ENCODE measurements around the gene KCNG2.

The KCNG2 gene

DNA sequence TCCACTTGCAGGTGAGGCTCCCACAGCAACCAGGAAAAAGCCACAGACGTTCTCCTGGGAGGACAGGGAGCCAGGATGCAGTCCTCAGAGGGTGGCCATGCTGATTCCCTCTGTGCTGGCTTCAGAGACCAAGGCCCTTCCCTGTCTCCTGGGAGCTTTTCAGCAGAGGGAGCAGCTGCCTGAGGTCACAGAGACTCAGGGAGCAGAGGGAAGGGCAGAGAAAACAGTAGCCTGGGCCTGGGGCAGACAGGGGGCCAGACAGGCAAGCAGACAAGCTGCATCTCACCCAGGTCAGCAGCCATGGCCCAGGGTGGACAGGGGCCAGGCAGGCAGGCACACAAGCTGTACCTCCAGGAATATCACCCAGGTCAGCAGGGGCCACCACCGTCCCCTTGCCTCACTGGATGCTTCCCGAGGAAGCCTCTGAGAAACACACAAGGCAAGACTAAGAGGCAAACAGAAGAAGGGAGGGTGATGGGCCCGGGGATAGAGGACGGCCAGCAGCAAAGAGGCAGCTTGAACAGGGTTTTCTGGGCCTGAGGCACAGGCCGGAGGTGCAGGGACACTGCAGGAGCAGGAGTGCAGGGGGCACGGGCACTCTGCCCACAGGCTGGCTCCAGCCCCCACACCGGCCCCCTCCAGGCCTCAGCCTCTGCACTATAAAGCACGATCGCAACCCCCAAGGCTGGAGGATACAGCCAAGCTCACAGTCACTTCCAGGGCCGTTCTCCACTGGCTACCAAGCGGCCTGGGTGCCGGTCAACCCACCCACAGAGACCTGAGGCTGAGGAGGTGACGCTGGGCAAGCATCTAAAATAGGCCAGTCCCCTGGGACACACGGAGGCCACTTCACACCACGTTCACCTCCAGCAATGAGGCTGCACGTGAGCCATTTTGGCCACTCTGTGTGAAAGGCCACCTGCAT, 147.6 kb downstream of the KCNG2 start:
- no peak for DNase-seq

- DNase-seq, result no peak
These were observed 149.5 kb downstream of the KCNG2 start for GRCh38 chr18:79947054-79947755.

- no peak for DNase-seq
These were observed 150.3 kb downstream of the KCNG2 start for GRCh38 chr18:79947881-79948610.

DNA sequence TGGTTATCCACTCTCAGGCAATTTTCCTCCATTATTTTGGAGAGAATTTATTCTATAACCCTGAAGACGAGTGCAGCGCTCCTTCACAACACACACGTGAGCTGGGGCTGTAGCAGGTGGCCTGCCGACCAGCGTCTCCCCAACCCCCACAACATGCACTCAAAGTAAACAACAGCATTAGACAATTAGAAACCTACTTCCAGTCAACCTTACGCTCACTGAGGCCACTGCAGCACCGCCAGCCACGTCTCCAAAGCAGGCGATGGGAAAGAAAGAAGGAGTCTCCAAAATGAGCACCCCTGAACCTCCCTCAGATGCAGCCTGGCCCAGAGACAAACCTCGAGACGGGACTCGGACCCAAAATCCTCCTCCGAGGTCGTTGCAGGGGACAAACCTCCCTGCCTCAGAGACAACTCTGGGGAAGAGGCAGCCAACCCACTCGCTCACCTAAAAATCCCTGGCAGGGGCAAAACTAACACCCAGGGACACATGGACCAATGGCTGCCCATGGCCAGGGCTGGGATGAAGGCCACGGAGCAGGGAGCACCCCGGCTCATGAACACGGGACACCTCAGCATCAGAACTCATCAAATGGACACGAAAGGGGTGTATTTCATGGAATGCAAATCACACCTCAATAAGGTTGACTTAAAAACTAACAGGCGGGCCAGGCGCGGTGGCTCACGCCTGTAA, 151.1 kb downstream of the KCNG2 start:
- no peak for DNase-seq

All from DMS153 (cell line).